ENCODE results near the gene SWT1.
A peak's percentile ranks its signal among the peaks of the same experiment; 100 is the strongest.

Gene SWT1, protein sequence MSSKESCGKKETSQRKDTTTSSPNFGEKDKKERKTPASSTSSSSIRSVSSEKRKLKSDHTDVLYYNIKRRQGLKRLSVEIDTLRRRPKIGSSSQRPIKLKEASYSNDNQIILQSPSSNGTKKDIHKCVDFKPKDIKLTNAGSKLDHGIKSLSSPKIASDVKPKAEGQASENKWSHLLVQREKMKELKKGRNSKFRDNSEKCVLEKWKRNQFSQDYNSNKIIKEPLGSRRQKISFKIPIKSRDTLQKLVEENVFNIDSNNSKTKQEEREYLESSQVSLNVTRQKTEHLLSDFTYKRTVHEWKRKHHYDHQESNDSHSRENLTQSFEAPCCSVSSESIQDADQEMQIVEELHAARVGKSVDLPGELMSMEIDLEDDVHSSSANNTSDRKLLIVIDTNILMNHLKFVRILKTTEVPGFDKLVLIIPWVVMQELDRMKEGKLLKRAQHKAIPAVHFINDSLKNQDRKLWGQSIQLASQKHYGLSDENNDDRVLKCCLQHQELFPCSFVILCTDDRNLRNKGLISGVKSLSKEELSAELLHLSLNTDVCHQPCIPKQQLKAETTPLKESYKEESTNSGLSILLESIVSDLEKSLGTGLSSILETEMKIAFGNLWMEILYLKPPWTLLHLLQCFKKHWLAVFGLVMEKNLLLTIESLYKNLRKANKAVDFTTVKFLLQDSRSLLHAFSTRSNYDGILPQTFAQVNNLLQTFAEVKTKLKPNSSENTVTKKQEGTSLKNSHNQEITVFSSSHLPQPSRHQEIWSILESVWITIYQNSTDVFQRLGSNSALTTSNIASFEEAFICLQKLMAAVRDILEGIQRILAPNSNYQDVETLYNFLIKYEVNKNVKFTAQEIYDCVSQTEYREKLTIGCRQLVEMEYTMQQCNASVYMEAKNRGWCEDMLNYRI
- total RNA-seq = 6.3 to 32.9 (median 14.1) reads per million in 3 experiments

DNA sequence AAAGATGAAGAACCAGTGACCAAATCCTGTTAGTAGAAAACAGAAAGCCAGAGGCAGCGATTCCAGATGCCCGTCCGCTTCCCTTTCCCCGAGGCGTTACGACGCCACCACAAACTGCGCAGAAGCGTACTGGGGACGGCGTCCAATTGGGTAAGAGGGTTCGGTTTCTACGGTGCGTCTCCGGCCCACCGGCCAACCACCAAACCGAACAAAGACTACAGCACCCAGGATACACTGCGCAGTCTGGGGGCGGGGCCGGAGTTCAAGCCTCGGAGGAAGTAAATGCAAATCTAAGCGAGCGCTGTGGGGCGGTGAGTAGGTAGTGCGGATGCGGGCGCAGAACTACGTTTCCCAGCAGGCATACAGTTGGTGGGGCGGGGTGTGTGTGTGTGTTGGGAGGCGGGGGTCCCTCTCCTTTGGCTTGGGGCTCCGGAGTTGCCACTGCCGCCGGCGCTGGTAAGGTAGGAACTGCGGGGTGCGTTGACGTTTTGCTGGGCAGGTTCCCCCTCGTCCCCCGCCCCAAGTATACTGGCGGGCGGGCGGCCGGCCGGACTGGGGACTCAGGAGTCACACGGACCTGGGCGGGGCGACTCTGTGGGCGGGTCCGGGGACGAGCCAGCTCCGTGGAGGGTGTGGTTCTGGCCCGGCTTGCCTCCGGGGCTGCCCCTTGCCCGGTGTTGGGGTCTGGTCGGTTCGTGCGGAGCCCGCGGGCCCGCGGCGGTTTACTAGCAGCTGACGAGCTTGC, at the start of gene SWT1, which contains the start of gene TRMT1L:
Gene SWT1 (plus strand): TSS at position 314 of the 745 bp plus-strand sequence. CDS start 3,675 bp downstream, outside the sequence.
Gene TRMT1L (minus strand): TSS at position 100 of the 745 bp plus-strand sequence. CDS start 241 bp downstream, outside the sequence.
- peak; percentile 97 for DNase-seq

DNA sequence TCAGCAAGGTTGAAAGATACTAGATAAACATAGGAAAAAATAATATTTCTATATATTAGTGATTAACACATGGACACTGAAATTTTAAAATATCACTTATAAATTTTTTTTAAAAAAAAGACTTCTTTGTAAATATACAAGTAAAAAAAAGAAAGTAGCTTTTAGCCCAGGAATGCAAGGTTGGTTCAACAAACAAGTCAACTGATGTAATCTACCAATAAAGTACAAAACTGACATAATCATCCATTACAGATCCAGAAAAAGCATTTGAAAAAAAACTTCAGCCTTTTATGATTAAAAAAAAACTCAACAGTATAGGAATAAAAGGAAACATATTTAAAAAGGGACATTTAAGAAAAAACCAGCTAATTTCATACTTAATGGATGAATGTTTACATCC, 48.6 kb upstream of the SWT1 start:
- no peak for DNase-seq

DNA sequence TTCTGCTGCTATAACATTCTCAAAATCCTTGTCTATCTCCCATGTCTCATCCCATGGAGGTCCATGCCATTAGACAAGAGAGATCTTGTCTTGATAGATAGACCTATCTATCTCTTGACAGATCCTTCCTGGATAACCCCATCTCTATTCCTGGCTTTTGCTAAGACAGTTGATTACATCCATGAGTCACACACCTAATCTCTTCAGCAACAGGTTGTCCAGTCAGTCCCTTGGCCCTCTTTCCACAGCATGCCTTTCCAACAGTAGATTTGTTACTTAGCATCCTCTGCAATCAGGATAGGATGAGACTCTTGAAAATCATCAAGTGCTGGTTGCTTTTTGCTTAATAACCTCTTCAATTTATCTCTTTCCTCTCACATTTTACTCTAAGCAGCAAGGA, 46.8 kb upstream of the SWT1 start:
- no peak for DNase-seq

DNA sequence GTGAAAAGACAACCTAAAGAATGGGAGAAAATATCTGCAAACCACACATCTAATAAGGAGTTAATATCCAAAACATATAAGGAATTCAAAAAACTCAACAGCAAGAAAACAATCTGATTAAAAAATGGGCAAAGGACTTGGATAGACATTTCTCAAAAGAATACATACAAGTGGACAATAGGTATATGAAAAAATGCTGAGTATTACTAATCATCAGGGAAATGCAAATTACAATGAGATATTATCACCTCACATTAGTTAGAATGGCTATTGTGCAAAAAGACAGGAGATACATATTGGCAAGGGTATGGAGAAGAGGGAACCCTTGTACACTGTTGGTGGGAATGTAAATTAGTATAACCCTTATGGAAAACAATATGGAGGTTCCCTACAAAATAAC, 45.1 kb upstream of the SWT1 start:
- DNase-seq = no peak

DNA sequence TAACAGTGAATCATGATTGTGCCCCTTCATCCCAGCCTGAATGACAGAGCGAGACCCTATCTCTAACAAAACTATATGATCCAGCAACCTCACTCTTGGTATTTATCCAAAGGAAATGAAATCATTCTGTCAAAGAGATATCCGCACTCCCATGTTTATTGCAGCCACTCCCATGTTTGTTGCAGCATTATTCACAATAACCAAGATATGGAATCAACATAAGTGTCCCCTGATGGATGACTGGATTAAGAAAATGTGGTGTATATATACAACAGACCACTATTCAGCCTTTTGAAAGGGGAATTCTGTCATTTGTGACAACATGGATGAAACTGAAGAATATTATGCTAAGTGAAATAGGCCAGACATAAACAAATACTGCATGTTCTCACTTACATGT, 44.6 kb upstream of the SWT1 start:
- no peak for DNase-seq

DNA sequence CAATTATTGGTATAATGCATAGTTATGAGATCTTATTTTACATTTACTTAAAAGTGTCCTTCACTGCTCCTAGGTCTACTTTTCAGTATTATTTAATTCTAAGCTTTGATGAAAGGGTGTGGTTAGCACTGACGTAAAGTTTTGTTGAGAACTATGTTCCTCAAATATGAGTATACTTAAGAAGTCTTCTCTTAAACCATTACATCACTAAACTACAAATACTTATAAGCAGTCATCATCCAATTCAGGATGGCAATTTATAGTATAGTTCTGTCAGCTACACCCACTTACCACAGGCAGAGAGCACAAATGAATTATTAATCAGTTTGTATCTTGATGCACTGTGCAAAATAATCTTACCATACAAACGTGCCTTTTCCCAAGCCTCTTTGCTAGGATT, 27.3 kb upstream of the SWT1 start:
- DNase-seq = no peak

DNA sequence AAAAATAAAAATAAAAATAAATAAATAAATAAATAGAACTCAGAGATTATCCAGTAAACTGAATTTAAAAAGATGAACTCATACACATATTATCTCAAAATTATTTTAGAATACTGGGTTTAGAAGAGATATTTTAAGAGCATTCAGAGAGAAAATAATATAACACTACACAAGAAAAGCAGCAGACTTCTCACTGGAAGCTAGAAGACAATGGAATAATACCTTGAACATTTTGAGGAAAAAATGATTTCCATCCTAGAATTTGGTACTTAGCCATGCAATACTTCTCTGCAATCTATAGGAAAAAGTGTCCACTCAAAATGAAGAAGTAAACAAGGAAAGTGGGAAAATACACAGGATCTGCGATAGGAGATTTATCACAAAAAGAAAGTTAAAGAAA, 24.4 kb upstream of the SWT1 start:
- no peak for DNase-seq

DNA sequence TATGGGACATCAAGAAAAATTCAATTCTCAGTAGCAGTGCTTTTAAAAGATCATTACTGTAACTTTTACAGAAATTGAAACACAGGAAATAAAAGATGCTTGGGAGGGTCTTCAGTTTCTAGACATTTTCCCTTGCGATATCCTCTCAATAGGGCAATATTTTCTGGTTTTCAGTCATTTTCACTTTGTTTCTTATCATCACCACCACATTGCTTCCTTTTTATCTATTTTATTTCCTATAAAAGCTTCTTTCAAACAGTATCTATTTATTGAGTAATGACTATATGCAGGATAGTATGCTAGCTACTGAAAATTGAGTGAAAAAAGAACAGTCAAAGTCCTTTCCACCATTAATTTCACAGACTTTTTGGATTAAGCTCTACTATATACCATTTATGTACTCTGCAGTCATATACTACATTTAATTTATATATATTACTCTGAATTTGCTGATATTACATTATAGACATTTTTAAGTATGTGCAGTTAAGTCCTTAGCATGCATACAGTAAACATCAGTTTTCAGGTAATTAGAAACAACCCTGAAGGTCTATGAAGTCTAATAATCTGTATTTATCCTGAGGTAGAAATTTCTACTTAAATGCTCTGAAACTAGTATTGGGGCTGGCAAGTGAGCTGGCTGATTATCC, 18.9 kb upstream of the SWT1 start:
- DNase-seq = no peak

DNA sequence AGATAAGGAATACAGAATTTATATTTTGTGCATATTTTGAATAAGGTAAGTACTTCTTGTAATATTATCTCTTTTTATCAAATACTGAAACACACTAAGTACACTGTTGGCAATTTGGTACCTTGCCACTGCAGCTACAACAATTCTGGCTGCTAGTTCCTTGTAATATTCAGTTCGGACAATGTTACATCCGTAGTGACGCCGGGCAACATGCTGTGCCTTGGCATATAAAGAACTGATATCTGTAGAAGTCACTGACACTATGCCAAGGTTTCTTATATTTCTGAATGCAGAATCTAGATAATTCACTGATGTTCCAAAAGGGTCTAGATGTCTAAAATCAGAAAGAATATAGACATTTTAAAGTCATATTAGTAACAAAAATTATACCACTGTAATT, 17.7 kb upstream of the SWT1 start:
- no peak for DNase-seq

DNA sequence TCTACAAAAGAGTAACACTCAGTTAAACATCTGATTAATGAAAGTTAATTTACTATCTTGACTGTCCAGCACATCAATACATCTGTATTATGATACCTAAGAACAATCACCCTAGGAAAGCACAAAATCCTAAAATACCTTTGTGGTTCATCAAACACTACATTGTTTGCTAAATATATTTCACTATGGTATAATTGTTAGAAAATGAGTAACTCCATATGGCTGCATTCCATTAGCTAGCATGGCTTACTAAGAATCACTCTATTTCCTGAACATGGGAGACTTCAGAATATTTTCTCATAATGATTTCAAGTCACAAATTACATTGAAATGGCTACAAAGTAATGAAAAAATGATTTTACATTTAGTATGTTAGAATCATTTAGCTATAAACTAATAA, 12.7 kb upstream of the SWT1 start:
- no peak for DNase-seq

DNA sequence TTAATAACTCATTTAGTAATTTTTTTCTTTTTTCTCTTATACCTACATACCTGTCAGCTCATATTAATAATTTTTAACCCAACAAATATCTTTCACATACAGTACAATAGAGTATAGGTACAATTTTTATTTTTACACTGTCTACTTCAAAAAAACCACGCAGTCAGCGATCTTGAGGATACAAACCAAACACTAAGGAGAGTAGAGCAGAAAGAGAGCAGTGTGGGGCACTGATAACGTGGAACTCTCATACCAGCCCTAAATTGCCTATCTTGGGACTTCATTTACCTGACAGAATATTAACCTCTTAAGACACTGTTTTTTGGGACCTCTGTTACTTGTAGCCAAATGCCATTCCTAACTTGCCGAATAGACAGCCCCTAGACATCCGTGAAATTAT, 5.8 kb upstream of the SWT1 start:
- DNase-seq = no peak

DNA sequence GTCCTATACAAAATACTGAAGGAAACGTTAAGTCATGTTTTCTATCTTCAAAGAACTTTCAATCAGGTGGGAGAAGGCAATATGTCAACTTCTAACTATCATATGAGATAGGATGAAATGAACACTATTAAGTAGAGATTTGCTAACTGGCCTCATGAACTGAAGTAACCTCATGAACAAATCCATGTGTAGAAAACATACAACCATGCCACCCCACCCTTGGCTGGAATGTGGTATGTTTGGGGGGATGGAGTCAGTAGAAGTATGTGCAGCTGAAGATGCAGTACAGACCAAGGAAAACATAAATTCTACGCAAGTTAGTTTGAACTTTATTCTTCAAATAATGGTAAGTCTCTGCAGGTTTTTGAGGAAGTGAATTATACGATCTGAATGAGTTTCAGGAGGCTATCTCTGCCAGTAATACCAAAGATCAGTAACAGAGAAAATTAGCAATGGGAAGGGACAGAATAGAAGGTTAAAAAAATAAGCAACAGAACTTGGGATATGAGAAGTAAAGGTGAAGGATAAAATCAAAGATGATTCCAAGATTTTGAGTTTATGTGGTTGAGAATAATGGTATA, 4.7 kb upstream of the SWT1 start:
- no peak for DNase-seq

DNA sequence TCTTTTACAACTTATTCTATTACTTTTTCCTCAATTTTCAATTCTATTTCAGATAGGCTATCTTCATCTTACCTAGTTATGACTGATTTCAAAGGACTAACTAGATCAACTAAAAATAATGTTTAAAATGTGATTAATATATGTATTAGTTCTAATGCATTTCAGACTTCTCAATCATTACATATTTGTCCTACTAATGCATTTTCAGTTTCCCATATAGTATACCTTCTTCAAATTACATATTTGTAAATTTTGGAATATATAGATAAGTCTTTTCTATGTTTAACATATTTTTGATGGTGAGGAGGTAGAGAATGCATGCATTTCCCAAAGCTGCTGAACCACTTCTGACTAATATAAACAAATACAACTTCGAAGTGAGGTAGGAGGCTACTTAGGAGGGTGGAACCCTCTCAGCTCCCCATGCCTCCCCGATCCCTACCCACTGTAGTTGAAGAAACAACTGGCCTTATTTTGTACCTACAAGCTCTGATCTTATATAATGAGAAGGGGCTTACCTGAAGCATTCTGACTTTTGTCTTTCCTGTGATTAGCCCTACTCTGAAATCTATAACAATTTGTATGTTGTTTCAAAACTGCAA, 2.0 kb upstream of the SWT1 start:
- no peak for DNase-seq

DNA sequence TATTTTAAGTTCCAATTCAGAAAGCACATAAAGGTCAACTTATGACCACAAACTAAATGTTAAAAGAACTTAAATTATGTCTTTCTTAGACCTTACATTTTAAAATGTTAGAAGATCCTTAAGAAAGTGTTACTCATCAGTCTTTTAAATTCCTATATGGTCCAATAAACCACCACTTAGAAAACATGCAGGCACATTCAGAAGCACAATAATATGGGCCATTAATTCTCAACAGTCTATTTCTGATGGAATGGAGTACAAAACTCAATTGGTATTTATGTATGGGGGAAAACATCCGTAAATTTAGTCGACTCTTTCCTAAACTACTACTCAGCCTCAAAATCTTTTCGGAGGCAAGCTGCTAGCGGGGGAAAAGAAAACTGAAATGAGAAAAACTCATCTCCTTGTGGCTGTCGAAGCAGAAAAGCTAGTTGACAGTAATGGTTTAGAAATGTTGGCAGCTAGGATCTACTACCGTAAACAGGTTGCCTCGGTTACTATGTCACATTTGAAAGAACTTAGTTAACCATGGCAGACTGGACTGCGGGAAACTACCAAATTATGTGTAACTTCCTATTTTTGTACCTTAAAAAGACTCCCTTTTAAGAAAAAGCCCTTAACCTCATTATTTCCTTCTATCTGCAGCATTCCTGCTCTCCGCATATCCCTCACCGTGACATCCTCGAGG, 1.2 kb upstream of the SWT1 start:
- DNase-seq = peak; percentile 46

DNA sequence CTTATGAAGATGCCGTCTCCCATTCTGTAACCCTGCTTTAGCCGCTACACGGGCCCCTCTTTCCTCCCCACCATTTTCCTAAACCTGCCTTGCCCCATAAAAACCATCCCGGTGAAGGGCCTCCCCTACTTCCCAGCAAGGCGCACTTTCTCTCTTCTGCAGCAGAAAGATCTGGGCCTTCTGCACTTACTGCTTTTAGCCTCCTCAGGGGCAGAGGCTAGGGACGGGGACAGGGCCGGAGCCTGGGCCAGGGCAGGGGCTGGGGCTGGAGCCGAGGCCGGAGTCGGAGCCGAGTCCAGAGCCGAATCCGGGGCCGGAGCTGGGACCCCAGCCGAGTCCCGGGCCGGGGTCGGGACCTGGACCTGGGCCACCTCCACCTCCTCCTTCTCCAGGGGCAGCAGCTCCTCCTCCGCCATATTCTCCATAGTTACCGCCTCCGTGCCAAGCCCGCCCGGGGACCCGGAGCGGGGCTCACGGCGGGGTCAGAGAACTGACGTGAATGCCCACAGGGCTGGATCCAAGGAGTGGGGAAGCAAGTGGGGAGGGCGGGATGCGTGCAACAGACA, 596 bp upstream of the SWT1 start:
- DNase-seq = no peak

DNA sequence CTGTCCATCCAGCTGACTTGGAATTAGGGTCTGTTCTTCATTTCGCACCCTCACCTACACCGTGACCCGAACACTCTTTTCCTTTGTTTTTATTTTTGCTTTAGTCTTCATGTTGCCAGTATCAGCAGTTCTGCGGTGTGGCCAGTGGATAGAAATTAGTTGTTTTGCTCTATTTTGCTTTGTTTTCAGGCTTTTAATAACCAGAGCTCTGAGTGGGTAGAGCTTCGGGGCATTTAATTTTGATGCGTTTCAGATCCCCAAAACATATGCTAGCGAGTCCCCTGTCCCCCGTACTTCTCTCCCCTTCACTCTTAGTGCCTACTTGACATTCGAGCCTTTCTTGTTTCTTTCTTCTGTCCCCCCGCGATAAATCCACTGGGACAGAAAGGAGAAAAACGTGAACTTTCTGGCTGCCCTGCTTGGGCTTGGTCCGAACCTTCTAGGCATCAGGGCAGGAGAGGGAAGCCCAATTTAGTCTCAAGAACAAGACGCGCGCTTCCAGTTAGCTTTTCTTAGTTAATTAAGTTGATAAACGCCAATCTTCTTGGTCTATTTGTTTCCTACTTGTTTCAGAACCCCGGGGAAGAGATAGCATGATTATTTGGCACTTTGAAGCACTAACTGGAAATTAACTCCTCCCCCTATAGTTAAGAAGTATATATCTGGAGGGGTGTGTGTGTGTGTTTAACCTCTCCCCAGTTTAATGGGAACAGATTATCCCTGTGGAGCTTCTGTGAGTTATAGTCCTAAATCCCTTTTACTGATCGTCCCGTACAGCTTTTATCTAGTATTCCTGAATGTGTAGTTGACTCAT, 839 bp downstream of the SWT1 start:
- no peak for DNase-seq

DNA sequence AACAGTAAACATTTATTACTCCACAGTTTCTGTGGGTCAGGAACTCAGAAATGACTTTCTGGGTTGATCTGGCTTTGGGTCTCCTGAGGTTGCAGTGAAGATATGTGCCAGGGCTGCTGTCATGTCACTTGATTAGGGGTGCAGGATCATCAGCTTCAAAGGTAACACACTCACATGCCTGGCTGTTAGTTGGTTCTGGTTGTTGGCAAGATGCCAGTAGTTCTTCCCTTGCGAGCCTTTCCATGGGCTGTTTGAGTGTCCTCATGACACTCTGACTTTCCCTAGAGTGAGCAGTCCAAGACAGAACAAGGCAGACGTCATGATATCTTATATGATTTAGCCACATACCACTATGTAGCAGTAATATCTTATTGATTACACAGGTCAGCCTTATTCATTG, 1.8 kb downstream of the SWT1 start:
- DNase-seq = no peak

DNA sequence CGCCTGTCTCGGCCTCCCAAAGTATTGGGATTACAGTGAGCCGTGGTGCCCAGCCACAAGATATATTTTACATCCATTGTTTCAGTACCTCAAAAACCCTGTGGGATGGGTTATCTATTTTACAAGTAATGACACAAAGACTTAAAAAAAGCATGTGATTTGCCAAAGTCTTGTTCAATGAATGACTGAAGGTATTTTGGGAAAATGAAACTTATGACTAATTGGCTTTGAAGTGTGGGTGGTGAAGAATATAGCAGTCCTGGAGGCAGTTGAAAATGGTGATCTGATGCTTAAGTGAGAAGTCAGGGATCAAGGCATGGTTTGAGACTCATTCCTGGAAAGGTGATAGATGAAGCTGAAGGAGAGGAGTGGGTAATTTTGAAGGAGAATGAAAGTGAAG, 3.0 kb downstream of the SWT1 start:
- no peak for DNase-seq

DNA sequence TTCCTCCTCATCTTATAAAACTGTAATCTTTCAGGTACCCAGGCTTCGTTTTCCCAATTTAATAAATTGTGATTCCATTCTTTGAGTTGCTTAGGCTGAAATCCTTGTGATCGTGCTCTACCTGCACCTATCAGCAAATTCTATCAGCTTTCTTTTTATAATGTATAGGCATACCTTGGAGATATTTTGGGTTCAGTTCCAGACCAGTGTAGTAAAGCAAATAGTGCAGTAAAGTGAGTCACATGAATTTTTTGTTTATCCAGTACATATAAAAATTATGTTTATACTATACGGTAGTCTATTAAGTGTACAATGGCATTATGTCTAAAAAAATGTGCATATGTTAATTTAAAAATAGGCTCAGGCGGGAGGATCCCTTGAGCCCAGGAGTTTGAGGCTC, 5.5 kb downstream of the SWT1 start:
- no peak for DNase-seq

DNA sequence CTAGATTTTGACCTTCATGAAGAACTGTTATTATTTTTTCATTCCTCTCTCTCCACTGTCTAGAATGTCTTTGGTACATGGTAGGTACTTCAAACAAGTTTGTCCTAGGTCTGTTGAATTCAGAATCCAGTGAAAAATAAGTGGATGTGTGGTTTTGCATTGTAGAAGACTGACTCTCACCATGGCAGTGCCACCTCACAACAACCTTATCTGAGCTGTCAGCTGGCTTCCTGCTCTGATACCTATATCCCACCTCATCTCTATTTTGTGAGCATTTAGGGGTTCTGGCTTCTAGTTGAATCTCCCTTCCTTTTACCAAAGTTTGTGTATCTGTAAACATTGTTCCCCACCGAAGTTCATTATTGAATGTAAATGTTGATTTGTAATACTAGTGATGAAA, 9.1 kb downstream of the SWT1 start:
- DNase-seq = no peak

All from central memory CD4-positive, alpha-beta T cell (primary cell).